Gastroesophageal sphincter (tissue), 3 donors: Measurements from ENCODE around the gene SHTN1.

Source experiments
- CTCF ChIP-seq, 4 experiments: fragments of 200-600 bp in 2 of 4; fragments of 450-650 bp in 2 of 4; sonication (generic) in 1 of 4; IDR thresholded peaks; one replicate each; pipeline ENCODE4 v1.5.1; 2017 to 2019; ENCODE audit warnings: antibody characterized with exemption in 4 of 4, mild to moderate bottlenecking in 2 of 4, moderate library complexity in 2 of 4
- EP300 ChIP-seq: sonication (generic); formaldehyde crosslinking; IDR thresholded peaks from one replicate; pipeline ENCODE4 v1.6.1; 2017; ENCODE audit warnings: antibody characterized with exemption, mild to moderate bottlenecking
- POLR2A ChIP-seq, 2 donors: fragments of 450-650 bp; IDR thresholded peaks; one replicate each; pipeline ENCODE4 v1.6.1; 2017; ENCODE audit warnings: antibody characterized with exemption in 2 of 2, mild to moderate bottlenecking in 2 of 2, moderate library complexity in 1 of 2
- POLR2AphosphoS5 ChIP-seq: sonication (generic); formaldehyde crosslinking; IDR thresholded peaks from one replicate; pipeline ENCODE4 v1.6.1; 2017; ENCODE audit warnings: antibody characterized with exemption

- TF ChIP-seq POLR2A (IDR thresholded peaks at IDR 0.05): no peak
- TF ChIP-seq CTCF (IDR thresholded peaks at IDR 0.05): no peak
- no peak for TF ChIP-seq POLR2AphosphoS5
- no peak for TF ChIP-seq EP300
These were observed 155.5 kb downstream of the SHTN1 start, which contains the start of gene ENO4 for GRCh38 chr10:116849248-116850057.
